MCF 10A (cell line): ENCODE results near the gene PODXL2. TPM values are rescaled to one million over a fixed set of nuclear protein-coding genes. Genes with fewer than 3 reads are reported as not detected.
"Not testable (repeated sequence)": the region's sequence is repeated elsewhere in the genome, so short reads cannot be mapped to it uniquely, and the experiment has no call there.

Source experiments
- BruUV-seq: library from RNA; stranded (reverse); fragments of 400-500 nt; replicated peaks from 2 replicates; lab custom pipeline; 2021; lab: Mats Ljungman, UMichigan
- CTCF ChIA-PET: fragments of 300-600 bp; sonication (Branson Sonifier 250); formaldehyde crosslinking; extraction: SDS; loops from one replicate; lab custom pipeline; 2021; ENCODE audit warnings: antibody characterized with exemption, inconsistent platforms; lab: Yijun Ruan, JAX
- POLR2A ChIA-PET: fragments of 300-600, 350-650 bp; sonication (Branson Sonifier 250); formaldehyde crosslinking; extraction: SDS; loops from one replicate; lab custom pipeline; 2020; ENCODE audit warnings: antibody characterized with exemption, inconsistent platforms; lab: Yijun Ruan, JAX
- DNase-seq: peaks from one replicate; pipeline ENCODE4 v3.0.0-alpha.2; 2018; ENCODE audit not compliant: unreplicated experiment
- H3K27ac Mint-ChIP-seq: one replicate; pipeline ENCODE4 v1.8.0; 2022; ENCODE audit warnings: mild to moderate bottlenecking, low read depth, mixed read lengths; ENCODE audit not compliant: unreplicated experiment
- H3K27me3 Mint-ChIP-seq: one replicate; pipeline ENCODE4 v1.8.0; 2022; ENCODE audit warnings: mixed read lengths; ENCODE audit not compliant: insufficient read depth, unreplicated experiment
- H3K36me3 Mint-ChIP-seq: one replicate; pipeline ENCODE4 v1.8.0; 2022; ENCODE audit warnings: mild to moderate bottlenecking, moderate library complexity, mixed read lengths; ENCODE audit not compliant: insufficient read depth, unreplicated experiment
- H3K4me1 Mint-ChIP-seq: one replicate; pipeline ENCODE4 v1.8.0; 2022; ENCODE audit warnings: mixed read lengths; ENCODE audit not compliant: insufficient read depth, unreplicated experiment
- H3K4me3 Mint-ChIP-seq: one replicate; pipeline ENCODE4 v1.8.0; 2022; ENCODE audit warnings: mild to moderate bottlenecking, moderate library complexity, mixed read lengths; ENCODE audit not compliant: unreplicated experiment
- H3K9me3 Mint-ChIP-seq: one replicate; pipeline ENCODE4 v1.8.0; 2022; ENCODE audit warnings: mixed read lengths; ENCODE audit not compliant: unreplicated experiment
- intact Hi-C: fragments of 100-400 bp; cut with micrococcal nuclease; formaldehyde crosslinking; loops from 2 replicates; pipeline ENCODE4 v1.14.1; 2022
- total RNA-seq: library from RNA; stranded (reverse); gene quantifications from 2 replicates; pipeline ENCODE4 v1.2.3, GENCODE V29; 2022
- TF ChIP-seq, protein P1 (sequence below): fragments of 200-600 bp; IDR thresholded peaks from one replicate; pipeline ENCODE4 v1.8.0; 2022; ENCODE audit warnings: antibody characterized with exemption, mild to moderate bottlenecking; ENCODE audit not compliant: unreplicated experiment

Gene PODXL2
- total RNA-seq, 1 experiment from 2014 or later: 10.1 TPM

DNA sequence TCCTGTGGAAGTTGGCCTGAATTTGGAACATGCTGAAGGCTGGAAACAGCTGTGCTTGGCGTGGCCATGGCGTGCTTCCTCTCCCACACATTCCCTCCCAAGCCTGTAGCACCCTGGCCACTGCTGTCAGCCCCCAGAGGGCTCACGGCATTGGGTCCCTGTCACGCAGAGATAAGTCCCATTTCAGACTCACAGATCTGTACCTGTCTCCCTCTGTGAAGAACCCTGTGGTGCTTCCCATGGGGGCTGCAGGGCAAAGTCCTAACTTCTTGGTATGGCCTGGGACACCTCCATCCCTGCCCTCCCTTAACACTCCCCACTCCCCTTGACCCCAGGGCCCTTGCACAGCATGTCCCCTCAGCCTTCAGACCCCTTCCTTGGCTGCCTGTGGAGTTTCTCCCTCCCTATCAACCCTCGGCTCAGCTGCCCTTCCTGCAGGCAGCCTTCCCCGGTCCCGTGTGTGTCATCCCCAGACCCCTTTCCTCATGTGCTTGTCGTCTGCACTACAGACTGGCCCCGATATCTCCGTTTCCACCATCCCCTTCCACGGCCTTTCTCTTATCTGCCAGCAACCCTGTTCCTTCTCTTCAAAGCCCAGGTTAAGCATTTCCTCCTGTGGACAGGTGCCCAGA is 72.4 kb downstream of the PODXL2 start:
- peaks cover 13% of the 10 kb centered on the region for H3K36me3 Mint-ChIP-seq

DNA sequence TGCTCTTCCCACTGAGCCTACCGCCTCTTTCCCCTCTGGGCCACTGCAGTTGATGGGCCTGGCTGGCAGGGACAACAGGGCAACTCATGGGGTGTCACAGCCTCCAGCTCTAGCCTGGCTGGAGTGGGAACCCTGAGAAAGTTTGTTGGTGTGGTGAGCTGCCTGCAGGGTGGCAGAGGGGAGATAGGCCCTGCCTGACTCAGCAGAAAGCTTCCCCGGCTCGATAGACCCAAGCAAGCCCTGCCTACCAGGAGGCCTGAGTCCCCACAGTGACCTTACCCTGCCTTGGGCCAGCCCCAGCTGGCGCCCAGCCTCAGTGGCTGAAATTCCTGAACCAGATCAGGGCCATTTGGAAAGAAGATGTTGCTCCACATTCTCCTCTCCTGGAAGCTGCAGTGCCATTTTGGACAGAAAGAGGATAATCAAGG is 73.2 kb downstream of the PODXL2 start:
- peaks cover 12% of the 10 kb centered on the region for H3K36me3 Mint-ChIP-seq

More for the DNA sequence above, 72.4 kb downstream of the PODXL2 start:
- Mint-ChIP-seq H3K4me3 (no peak overlapping the region), H3K27ac (no peak overlapping the region), H3K4me1 (peaks cover 10% of the 10 kb centered on the region), H3K27me3 (no peaks in the 10 kb centered on the region), H3K9me3 (no peaks in the 10 kb centered on the region)
- BruUV-seq: no TSS peak
- POLR2A ChIA-PET: no interaction called here
- no peak for DNase-seq
- CTCF ChIA-PET: interaction anchor here (0.6 to 0.9 kb wide), 2 partner anchors 39 to 238 kb away, joined by 3 read pairs; no protein-coding TSS in a partner anchor
- intact Hi-C loops: no loop called here
- TF ChIP-seq, protein P1, sequence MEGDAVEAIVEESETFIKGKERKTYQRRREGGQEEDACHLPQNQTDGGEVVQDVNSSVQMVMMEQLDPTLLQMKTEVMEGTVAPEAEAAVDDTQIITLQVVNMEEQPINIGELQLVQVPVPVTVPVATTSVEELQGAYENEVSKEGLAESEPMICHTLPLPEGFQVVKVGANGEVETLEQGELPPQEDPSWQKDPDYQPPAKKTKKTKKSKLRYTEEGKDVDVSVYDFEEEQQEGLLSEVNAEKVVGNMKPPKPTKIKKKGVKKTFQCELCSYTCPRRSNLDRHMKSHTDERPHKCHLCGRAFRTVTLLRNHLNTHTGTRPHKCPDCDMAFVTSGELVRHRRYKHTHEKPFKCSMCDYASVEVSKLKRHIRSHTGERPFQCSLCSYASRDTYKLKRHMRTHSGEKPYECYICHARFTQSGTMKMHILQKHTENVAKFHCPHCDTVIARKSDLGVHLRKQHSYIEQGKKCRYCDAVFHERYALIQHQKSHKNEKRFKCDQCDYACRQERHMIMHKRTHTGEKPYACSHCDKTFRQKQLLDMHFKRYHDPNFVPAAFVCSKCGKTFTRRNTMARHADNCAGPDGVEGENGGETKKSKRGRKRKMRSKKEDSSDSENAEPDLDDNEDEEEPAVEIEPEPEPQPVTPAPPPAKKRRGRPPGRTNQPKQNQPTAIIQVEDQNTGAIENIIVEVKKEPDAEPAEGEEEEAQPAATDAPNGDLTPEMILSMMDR: no peak

DNA sequence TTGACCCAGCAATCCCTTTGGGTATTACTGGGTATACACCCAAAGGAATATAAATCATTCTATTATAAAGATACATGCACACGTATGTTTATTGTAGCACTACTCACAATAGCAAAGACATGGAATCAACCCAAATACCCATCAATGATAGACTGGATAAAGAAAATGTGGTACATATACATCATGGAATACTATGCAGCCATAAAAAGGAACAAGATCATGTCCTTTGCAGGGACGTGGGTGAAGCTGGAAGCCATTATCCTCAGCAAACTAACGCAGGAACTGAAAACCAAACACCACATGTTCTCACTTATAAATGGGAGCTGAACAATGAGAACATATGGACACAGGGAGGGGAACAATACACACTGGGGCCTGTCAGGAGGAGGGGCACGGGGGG is 75.9 kb downstream of the PODXL2 start:
- H3K9me3 Mint-ChIP-seq, intact Hi-C loops, CTCF ChIA-PET, DNase-seq, BruUV-seq, H3K4me1 Mint-ChIP-seq, H3K36me3 Mint-ChIP-seq, POLR2A ChIA-PET, H3K27me3 Mint-ChIP-seq, H3K27ac Mint-ChIP-seq, H3K4me3 Mint-ChIP-seq: not testable (repeated sequence)

More for the DNA sequence above, 73.2 kb downstream of the PODXL2 start:
- no peaks in the 10 kb centered on the region for H3K9me3 Mint-ChIP-seq
- H3K4me1 Mint-ChIP-seq: peaks cover 4% of the 10 kb centered on the region
- CTCF ChIA-PET: no interaction called here
- no peak overlapping the region for H3K27ac Mint-ChIP-seq
- no peak for DNase-seq
- POLR2A ChIA-PET: interaction anchor here (0.7 kb wide), 1 partner anchor 122 kb away, joined by 3 read pairs; no protein-coding TSS in a partner anchor
- TF ChIP-seq, protein P1: no peak
- intact Hi-C loops: no loop called here
- no peak overlapping the region for H3K4me3 Mint-ChIP-seq
- no peaks in the 10 kb centered on the region for H3K27me3 Mint-ChIP-seq
- BruUV-seq: no TSS peak

DNA sequence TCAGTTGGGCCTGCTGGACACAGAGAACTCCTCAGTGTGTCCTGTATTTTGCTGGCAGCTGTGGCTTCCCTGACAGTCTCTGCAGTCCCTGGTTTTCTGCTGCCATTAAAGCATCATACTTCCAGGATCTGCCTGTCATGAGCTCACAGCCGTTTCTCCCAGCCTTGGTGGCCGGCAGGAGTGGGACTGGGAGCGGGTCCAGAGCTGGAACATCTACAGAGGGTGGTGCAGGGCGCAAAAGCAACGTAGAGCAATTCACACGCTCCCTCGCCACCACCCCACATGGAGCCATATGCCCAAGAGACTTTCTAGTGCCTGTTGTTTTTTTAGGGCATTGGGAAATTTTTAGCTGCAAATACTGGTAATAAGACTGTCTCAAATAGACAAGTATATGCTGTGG is 77.3 kb downstream of the PODXL2 start:
- no peaks in the 10 kb centered on the region for H3K9me3 Mint-ChIP-seq
- no peaks in the 10 kb centered on the region for H3K27me3 Mint-ChIP-seq
- ChIA-PET POLR2A (no interaction called here), CTCF (interaction anchor here (0.5 to 1.1 kb wide), 5 partner anchors 12 to 265 kb away, joined by 3 read pairs; no protein-coding TSS in a partner anchor)
- no peak overlapping the region for H3K27ac Mint-ChIP-seq
- peaks cover 7% of the 10 kb centered on the region for H3K4me1 Mint-ChIP-seq
- no TSS peak for BruUV-seq
- H3K36me3 Mint-ChIP-seq: no peaks in the 10 kb centered on the region
- DNase-seq: no peak
- intact Hi-C loops: no loop called here
- TF ChIP-seq, protein P1: no peak
- no peak overlapping the region for H3K4me3 Mint-ChIP-seq
